Mucosa of descending colon (tissue), 3 donors: ENCODE results near the gene SETD2. TPM values are rescaled to one million over a fixed set of nuclear protein-coding genes. Genes with fewer than 3 reads are reported as not detected.

Source experiments
- ATAC-seq: fragments of 200-7000 bp; cut with Tn5 transposase; one replicate; pipeline ENCODE4 v1.9.1; 2020; ENCODE audit warnings: mild to moderate bottlenecking, moderate library complexity
- DNase-seq, 3 donors: peaks; one replicate each; pipeline ENCODE4 v3.0.0-alpha.2; 2020
- H3K36me3 ChIP-seq: fragments of 200-600 bp; one replicate; pipeline ENCODE4 v1.8.0; 2021; ENCODE audit warnings: low read depth, mild to moderate bottlenecking
- H3K4me1 ChIP-seq: fragments of 200-600 bp; one replicate; pipeline ENCODE4 v1.8.0; 2021; ENCODE audit warnings: low read depth, mild to moderate bottlenecking
- H3K4me3 ChIP-seq: fragments of 200-600 bp; one replicate; pipeline ENCODE4 v1.8.0; 2021; ENCODE audit warnings: mild to moderate bottlenecking
- H3K9me3 ChIP-seq: fragments of 200-600 bp; one replicate; pipeline ENCODE4 v1.8.0; 2021; ENCODE audit warnings: mild to moderate bottlenecking
- intact Hi-C, 2 donors: fragments of 100-400 bp; cut with DNase I in 1 of 2; cut with micrococcal nuclease in 1 of 2; formaldehyde crosslinking; loops; one replicate each; pipeline versions ENCODE4 v1.11.0 to v1.11.1; 2022; cut with DNase I, micrococcal nuclease
- total RNA-seq, 3 donors: library from RNA; stranded (reverse); fragmentation: NEBNext Ultra II Directional in 2 of 3; extraction: Animal tissue kit (Norgen Biotek cat#: 25700) in 2 of 3; gene quantifications; one replicate each; pipeline versions ENCODE4 v1.2.1 to v1.2.4, GENCODE V29; 2021 to 2023
- TF ChIP-seq, protein P1 (sequence below): fragments of 200-600 bp; IDR thresholded peaks from one replicate; pipeline ENCODE4 v1.8.0; 2022; ENCODE audit warnings: antibody characterized with exemption, mild to moderate bottlenecking
- donor health status: DM: no; HTN: no; CAD: no; lungs with moderate emphysema.
- donor health status: DM: no; HTN: no; CAD: no.
- donor health status: DM: no; HTN: yes; CAD: no.

The SETD2 gene
- total RNA-seq, 3 donors from 2014 or later = 41.5 to 71.1 (median 50.4) TPM

DNA sequence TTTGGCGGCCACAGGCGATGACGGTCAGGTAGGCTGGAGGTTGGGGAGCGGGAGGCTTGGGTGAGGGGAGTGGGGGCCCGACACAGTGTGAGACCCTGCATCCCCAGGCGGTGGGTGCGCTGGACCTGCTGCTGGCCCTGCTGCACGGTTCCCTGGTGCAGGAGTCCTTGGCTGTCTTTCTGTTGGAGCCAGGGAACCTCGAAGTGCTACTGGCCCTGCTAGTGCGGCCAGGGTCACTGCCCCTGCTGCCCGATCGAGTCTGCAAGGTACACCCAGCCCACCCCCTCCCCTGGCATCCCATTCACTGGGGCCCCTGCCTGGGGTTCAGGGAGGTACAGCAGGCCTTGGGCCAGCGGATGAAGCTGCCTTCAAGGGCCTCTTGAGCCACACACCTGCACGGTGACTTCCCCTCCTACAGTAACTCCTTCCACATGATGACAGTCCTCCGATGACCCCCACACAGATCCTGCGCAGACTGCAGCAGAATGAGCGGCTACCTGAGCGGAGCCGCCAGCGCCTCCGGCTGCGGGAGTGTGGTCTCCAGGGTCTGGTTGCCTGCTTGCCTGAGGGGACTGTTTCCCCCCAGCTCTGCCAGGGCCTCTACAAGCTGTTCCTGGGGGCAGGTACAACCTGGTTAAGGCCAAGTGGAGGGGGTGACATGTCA lies 164.9 kb downstream of the SETD2 start:
- DNase-seq = peak in 1 of 3 donors; percentile 26
- intact Hi-C loops = loop anchor here (5.0 to 10.0 kb wide), 3 partner anchors 72 to 294 kb away; partner anchors contain the start of gene TMIE (in 1 of the 2)
- Histone ChIP-seq H3K9me3 (no peaks in the 10 kb centered on the region), H3K36me3 (peaks cover 6% of the 10 kb centered on the region), H3K4me1 (no peaks in the 10 kb centered on the region), H3K4me3 (no peak overlapping the region)
- no peak for ATAC-seq
- TF ChIP-seq, protein P1, sequence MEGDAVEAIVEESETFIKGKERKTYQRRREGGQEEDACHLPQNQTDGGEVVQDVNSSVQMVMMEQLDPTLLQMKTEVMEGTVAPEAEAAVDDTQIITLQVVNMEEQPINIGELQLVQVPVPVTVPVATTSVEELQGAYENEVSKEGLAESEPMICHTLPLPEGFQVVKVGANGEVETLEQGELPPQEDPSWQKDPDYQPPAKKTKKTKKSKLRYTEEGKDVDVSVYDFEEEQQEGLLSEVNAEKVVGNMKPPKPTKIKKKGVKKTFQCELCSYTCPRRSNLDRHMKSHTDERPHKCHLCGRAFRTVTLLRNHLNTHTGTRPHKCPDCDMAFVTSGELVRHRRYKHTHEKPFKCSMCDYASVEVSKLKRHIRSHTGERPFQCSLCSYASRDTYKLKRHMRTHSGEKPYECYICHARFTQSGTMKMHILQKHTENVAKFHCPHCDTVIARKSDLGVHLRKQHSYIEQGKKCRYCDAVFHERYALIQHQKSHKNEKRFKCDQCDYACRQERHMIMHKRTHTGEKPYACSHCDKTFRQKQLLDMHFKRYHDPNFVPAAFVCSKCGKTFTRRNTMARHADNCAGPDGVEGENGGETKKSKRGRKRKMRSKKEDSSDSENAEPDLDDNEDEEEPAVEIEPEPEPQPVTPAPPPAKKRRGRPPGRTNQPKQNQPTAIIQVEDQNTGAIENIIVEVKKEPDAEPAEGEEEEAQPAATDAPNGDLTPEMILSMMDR = no peak

DNA sequence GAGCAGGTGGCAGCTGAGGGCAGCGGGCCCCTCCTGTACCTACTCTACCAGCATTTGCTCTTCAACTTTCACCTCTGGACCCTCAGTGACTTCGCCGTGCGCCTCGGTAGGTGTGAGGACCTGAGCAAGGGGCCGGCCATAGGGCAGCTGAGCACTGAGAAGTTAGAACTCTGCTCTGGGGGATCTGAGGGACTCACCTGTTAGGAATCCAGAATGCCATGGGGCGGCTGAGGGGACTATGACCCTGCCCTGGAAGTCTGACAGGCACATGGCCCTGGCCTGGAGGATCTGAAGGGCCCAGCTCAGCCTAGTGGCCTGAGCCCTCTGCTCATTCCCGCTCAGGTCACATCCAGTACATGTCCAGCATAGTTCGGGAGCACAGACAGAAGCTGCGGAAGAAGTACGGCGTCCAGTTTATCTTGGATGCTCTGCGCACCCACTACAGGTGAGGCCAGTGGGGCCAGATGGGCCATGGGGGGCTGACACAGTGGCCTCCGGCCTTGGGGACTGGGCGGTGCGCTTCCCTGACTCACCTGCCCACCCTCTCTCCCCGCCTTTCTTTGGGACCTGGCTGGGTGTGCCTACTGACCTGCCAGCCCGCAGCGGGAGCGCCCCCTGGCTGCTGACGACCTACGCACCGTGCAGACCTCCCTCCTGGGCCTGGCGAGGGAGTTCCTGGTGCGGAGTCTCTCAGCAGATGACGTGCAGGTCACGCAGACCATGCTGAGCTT lies 165.6 kb downstream of the SETD2 start:
- Histone ChIP-seq H3K9me3 (no peaks in the 10 kb centered on the region), H3K4me1 (no peaks in the 10 kb centered on the region), H3K36me3 (peaks cover 6% of the 10 kb centered on the region), H3K4me3 (no peak overlapping the region)
- DNase-seq = peak; percentile 82 to 91 (median 89)
- TF ChIP-seq, protein P1 = peak; percentile 78
- peak; percentile 87 for ATAC-seq
- intact Hi-C loops = loop anchor here (5.0 to 10.0 kb wide), 3 partner anchors 71 to 293 kb away; partner anchors contain the start of gene TMIE (in 1 of the 2)

DNA sequence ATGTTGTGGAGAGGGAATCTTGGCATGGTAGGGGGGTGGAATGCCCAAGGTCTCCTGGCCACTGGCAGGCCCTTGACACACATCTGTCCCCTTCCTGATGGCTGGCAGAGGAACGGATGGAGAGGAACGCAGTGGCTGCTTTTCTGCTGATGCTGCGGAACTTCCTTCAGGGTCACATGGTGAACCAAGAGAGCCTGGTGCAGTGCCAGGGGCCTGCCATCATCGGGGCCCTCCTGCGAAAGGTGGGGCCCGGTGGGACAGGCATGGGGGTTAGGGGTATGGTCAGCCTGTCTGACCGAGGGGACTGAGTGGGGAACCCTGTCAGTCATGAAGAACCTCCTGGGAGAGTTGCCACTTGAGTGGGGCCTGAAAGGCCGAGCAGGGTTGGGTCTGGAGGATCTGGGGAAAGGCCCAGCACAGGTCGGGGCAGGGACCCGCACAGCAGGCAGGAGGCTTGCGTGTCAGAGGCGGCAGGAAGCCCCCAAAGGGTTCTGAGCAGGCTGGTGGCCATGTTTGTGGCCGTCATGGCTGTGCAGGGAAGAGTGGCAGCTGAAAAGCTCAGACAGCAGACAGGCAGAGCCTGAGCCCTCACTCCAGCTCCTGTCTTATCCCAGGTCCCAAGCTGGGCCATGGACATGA lies 166.3 kb downstream of the SETD2 start:
- Histone ChIP-seq H3K4me3 (no peak overlapping the region), H3K9me3 (no peaks in the 10 kb centered on the region), H3K36me3 (peaks cover 6% of the 10 kb centered on the region), H3K4me1 (no peaks in the 10 kb centered on the region)
- intact Hi-C loops = loop anchor here (5.0 to 10.0 kb wide), 3 partner anchors 70 to 293 kb away; partner anchors contain the start of gene TMIE (in 1 of the 2)
- ATAC-seq = no peak
- TF ChIP-seq, protein P1 = no peak
- DNase-seq = peak in 2 of 3 donors; percentile 24 to 50

DNA sequence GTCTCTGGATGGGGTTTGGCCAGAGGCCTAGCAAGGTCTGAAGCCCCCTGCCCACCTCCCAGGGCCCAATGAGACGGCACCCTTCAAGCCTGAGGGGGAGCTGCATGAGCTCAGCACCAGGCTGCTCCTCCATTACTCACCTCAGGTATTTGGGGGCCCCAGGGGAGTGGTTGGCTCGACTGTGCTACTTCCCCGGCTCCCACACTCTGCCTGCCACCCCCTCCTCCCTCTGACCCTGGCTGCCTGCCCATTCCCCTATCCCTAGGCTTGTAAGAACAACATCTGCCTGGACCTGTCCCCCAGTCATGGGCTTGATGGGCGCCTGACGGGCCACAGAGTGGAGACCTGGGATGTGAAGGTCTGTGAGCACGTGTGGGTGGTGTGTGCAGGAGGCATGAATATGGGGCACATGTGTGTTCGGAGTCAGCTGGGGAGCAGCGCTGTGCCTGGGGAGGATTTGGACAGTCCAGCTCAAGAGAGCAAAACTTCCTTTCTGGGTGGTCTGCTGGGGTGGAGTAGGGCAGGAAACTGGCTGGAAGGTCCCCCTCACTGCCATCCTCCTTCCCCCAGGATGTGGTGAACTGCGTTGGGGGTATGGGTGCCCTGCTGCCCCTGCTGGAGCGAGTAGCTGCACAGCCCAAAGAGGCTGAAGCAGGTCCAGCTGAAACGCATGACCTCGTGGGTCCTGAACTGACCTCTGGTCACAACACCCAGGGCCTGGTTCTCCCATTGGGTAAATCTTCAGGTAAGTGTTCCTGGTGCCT lies 167.0 kb downstream of the SETD2 start:
- TF ChIP-seq, protein P1 = no peak
- H3K4me3 ChIP-seq = no peak overlapping the region
- no peak for ATAC-seq
- no peaks in the 10 kb centered on the region for H3K9me3 ChIP-seq
- H3K4me1 ChIP-seq = no peaks in the 10 kb centered on the region
- intact Hi-C loops = loop anchor here (5.0 to 10.0 kb wide), 3 partner anchors 70 to 292 kb away; partner anchors contain the start of gene TMIE (in 1 of the 2)
- peak in 1 of 3 donors; percentile 29 for DNase-seq
- H3K36me3 ChIP-seq = peaks cover 6% of the 10 kb centered on the region
